Heart left ventricle (tissue), 13 donors: ENCODE data around the gene MLPH.

Experiments used
- CTCF ChIP-seq, 12 donors: fragments of 200-600 bp; sonication (generic) in 4 of 12; IDR thresholded peaks; one replicate each; pipeline versions ENCODE4 v1.5.0 to v1.8.0; 2018 to 2022; ENCODE audit warnings: antibody characterized with exemption in 12 of 12, mild to moderate bottlenecking in 5 of 12
- POLR2A ChIP-seq, 2 donors: fragments of 450-650 bp; IDR thresholded peaks; one replicate each; pipeline ENCODE4 v1.6.1; 2017; ENCODE audit warnings: antibody characterized with exemption in 2 of 2, mild to moderate bottlenecking in 2 of 2, moderate library complexity in 2 of 2
- donor health status: ischemic (EF 13 %, LVEDD 7.1; RV severe dilation, severe dysfunction).
- donor health status: DM: no; HTN: yes; CAD: no.
- donor health status: DM: no; HTN: no; CAD: no.
- donor health status: ischemic (EF 25% LVEDD 6.9; RV normal size, moderate dysfunction).
- donor health status: ischemic (EF 25% LVEDD 5.7; RV mildly dilated, moderate dysfunction).
- donor health status: ischemic (EF 35%, LVEDD 5.7; RV mildly dilated, moderate dysfunction).
- donor health status: nonischemic (EF 11% LVEDD 7.7; RV severe dilation, severe dysfunction).
- donor health status: DM: yes; HTN: yes; CAD: no.
- donor health status: PGD.
- donor health status: ischemic (EF 29% LVEDD 5.4; RV normal size, mild dysfunction).
- donor health status: nonischemic (EF 23%, LVEDD 6.1; RV moderate dilation, normal function).

DNA sequence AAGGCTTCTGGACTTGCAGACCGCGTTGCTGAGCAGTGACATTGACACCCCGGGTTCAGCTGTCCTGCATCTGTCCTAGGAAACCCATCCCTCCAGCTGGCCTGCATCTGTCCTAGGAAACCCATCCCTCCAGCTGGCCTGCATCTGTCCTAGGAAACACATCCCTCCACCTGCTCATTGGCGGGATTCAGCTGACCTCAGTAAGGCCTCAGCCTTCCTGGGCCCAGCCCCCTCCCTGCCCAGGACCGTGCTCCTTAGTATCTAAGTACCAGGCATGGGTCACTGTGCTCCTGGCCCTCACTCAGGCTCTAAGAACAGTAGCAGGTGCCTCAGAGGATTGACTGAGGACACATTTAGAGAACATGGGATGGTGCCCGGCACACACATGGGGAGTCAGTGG, 1.2 kb downstream of the MLPH start:
- no peak for TF ChIP-seq CTCF (IDR thresholded peaks at IDR 0.05)
- no peak for TF ChIP-seq POLR2A (IDR thresholded peaks at IDR 0.05)
